Astrocyte of the spinal cord (primary cell): Measurements from ENCODE around the gene ST3GAL5.

Source experiments
- DNase-seq: peaks from one replicate; pipeline ENCODE4 v3.0.0; 2011; ENCODE audit warnings: low read depth, low spot score
- H3K4me3 ChIP-seq: 2 replicates; pipeline ENCODE4 v1.5.1; 2011; ENCODE audit warnings: low read depth, mild to moderate bottlenecking, low read length, moderate library complexity
- CTCF ChIP-seq: IDR thresholded peaks from 2 replicates; pipeline ENCODE4 v1.5.1; 2012; ENCODE audit warnings: low read depth, mild to moderate bottlenecking, low read length, inconsistent platforms
- in situ Hi-C: cut with HindIII; loops from 2 replicates; pipeline ENCODE4 v1.10.0; 2017; ENCODE audit warnings: low sequenced_read_pairs

The ST3GAL5 gene

DNA sequence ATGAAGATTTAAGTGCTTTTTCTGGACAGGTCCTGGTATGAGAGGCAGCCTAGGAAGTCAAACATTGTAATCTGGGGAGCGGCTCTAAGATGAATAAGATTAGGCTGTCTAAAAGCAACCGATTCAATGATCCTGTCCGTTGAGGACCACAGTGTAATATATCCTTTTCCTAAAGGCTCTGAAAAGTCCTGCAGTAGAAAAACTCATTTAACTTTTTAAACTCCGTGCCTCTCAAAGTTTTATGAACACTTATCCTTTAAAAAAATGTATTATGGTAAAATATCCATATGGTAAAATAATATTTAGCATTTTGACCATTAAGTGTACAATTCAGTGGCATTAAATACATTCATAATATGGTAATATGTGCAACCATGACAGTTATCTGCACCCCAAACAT is 95.2 kb downstream of the ST3GAL5 start:
- no peak for DNase-seq
- in situ Hi-C loops = no loop called here
- TF ChIP-seq CTCF = no peak
- H3K4me3 ChIP-seq = no peak overlapping the region

DNA sequence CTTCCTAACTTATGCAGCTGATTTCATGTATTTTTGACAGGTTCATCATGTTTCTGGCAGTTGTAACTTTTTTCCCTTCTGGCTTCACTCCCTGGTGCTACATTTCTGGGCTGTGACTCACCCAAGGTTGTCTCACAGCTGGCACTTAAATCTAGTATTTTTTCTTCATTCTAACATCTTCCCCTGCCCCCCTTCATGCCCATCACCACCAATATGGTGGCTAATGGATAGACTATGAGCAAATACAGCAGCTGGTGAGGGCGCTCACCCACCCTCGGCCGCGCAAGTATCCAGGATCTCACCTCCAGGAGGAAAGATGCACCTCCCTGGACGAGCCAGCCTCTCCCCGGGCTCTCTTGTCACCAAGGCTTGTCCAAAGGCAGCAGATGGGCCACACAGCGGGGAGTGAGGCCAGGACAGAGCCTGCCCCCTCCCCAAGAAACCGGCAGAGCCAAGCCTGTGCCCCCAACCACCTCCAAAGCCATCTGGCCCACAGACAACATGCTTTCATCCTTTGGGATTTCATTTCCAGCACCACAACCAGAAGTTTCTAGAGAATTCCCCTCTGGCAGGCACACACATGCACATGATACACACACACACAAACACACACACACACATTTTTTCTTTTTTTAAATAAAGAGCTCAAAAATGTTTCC is 95.9 kb downstream of the ST3GAL5 start:
- TF ChIP-seq CTCF = no peak
- in situ Hi-C loops = no loop called here
- no peak overlapping the region for H3K4me3 ChIP-seq
- peak; percentile 65 for DNase-seq

GRCh38 chr2:85791704-85792565 is 96.9 kb downstream of the ST3GAL5 start:
- DNase-seq = no peak
- no peak for TF ChIP-seq CTCF
- in situ Hi-C loops = no loop called here
- no peak overlapping the region for H3K4me3 ChIP-seq

- no peak for DNase-seq
- H3K4me3 ChIP-seq = no peak overlapping the region
- in situ Hi-C loops = no loop called here
Measured at GRCh38 chr2:85790499-85791188, 98.1 kb downstream of the ST3GAL5 start.

DNA sequence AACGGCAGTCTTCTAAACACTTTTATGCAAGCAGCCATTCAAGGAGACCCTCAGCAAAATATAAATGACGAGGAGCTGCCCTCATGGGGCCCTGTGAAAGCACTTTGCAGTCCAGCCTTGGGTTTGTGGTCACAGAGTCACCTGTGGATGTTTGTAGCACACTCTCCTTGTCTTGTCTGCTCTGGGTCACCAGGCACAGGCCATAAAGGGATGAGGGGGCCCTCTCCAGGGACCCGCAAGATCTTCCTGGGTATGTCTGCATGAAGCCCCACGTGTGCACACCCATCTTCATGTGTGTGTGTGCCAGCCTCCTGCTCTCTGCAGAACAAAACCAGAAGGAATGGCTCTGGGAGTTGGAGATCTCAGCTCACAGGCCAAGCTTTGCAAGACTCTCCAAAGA is 98.8 kb downstream of the ST3GAL5 start:
- in situ Hi-C loops = no loop called here
- H3K4me3 ChIP-seq = no peak overlapping the region
- DNase-seq = no peak
- no peak for TF ChIP-seq CTCF

More at GRCh38 chr2:85790499-85791188, 98.1 kb downstream of the ST3GAL5 start:
- TF ChIP-seq CTCF = no peak

GRCh38 chr2:85789271-85789670 is 99.5 kb downstream of the ST3GAL5 start:
- no peak for TF ChIP-seq CTCF
- in situ Hi-C loops = no loop called here
- no peak overlapping the region for H3K4me3 ChIP-seq
- DNase-seq = no peak
